ENCODE data around the gene RFFL.

DNA sequence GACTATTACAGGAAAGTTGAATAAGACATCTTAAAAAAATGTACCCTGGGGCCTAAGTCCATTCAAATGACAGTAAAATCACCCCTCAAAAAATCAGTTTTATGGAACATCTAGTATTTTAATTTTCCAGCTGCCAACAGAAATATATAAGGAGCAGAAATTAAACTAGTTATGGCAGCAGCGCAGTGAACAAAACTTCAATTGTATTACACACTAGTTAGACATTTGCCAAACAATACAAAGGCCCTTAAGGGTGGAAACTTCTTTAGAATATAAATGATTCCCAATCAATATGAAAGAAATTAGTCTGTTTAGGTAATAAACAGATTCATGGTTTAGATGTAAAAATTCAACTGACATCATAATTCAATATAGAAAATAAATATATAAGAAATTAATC, 18.1 kb upstream of the RFFL start:
- TF ChIP-seq CHD2 (IDR thresholded peaks at IDR 0.05; ENCODE audit: low read length, partially characterized antibody) (no peak), FOSL2 (IDR thresholded peaks at IDR 0.05) (no peak), FOSL2 (CRISPR knock-in tag; IDR thresholded peaks at IDR 0.05) (no peak), POLR2A (IDR thresholded peaks at IDR 0.05; ENCODE audit: low read length) (no peak), RCOR1 (IDR thresholded peaks at IDR 0.05; ENCODE audit: low read depth, low read length) (no peak)
- TF ChIP-seq, protein P1, sequence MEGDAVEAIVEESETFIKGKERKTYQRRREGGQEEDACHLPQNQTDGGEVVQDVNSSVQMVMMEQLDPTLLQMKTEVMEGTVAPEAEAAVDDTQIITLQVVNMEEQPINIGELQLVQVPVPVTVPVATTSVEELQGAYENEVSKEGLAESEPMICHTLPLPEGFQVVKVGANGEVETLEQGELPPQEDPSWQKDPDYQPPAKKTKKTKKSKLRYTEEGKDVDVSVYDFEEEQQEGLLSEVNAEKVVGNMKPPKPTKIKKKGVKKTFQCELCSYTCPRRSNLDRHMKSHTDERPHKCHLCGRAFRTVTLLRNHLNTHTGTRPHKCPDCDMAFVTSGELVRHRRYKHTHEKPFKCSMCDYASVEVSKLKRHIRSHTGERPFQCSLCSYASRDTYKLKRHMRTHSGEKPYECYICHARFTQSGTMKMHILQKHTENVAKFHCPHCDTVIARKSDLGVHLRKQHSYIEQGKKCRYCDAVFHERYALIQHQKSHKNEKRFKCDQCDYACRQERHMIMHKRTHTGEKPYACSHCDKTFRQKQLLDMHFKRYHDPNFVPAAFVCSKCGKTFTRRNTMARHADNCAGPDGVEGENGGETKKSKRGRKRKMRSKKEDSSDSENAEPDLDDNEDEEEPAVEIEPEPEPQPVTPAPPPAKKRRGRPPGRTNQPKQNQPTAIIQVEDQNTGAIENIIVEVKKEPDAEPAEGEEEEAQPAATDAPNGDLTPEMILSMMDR (IDR thresholded peaks at IDR 0.05): no peak
